ENCODE results near the gene CSH2. TPM values are rescaled to one million over a fixed set of nuclear protein-coding genes. Genes with fewer than 3 reads are reported as not detected.

CSH2 gene
- total and polyA plus RNA-seq, 8 donors = not detected

- Histone ChIP-seq H3K9me3 (no peaks in the 10 kb centered on the region), H3K4me3 (no peak overlapping the region), H3K4me1 (peaks cover 23 to 44% (median 35%) of the 10 kb centered on the region in 4 donors), H3K36me3 (peaks cover 71 to 77% (median 75%) of the 10 kb centered on the region in 4 donors), H3K27ac (no peak overlapping the region), H3K27me3 (no peaks in the 10 kb centered on the region)
- WGBS, 5 donors = 71 to 76% (median 72%) methylated on average over 7 to 8 of the region's 8 CpGs
- DNase-seq = no peak
- intact Hi-C loops (cut with DNase I; ENCODE audit: low total_unique reads) = no loop called here
- TF ChIP-seq EP300 (IDR thresholded peaks at IDR 0.05) (no peak), CTCF (IDR thresholded peaks at IDR 0.05) (no peak), POLR2A (IDR thresholded peaks at IDR 0.05) (no peak), POLR2AphosphoS5 (IDR thresholded peaks at IDR 0.05) (no peak)
Measured at GRCh38 chr17:63831505-63831904, 42.0 kb downstream of the CSH2 start.

- no peaks in the 10 kb centered on the region for H3K27me3 ChIP-seq
- TF ChIP-seq EP300 (IDR thresholded peaks at IDR 0.05) = no peak
- TF ChIP-seq CTCF (IDR thresholded peaks at IDR 0.05) = no peak
- no peak for TF ChIP-seq POLR2AphosphoS5 (IDR thresholded peaks at IDR 0.05)
- TF ChIP-seq POLR2A (IDR thresholded peaks at IDR 0.05) = no peak
- H3K4me3 ChIP-seq = no peak overlapping the region
- H3K9me3 ChIP-seq = no peaks in the 10 kb centered on the region
- no peak for DNase-seq
- 76 to 84% (median 83%) methylated on average over 15 of the region's 15 CpGs for WGBS, 5 donors
- intact Hi-C loops (cut with DNase I; ENCODE audit: low total_unique reads) = no loop called here
- H3K36me3 ChIP-seq = peaks cover 68 to 72% (median 70%) of the 10 kb centered on the region in 4 donors
- H3K27ac ChIP-seq = peak overlapping the region in 2 of 5 donors; percentile 17 to 24
- peaks cover 28 to 49% (median 40%) of the 10 kb centered on the region in 4 donors for H3K4me1 ChIP-seq
Measured at GRCh38 chr17:63830904-63831491, 42.5 kb downstream of the CSH2 start.

GRCh38 chr17:63830278-63830677 lies 43.2 kb downstream of the CSH2 start:
- TF ChIP-seq POLR2A (IDR thresholded peaks at IDR 0.05) (no peak), CTCF (IDR thresholded peaks at IDR 0.05) (no peak), POLR2AphosphoS5 (IDR thresholded peaks at IDR 0.05) (no peak), EP300 (IDR thresholded peaks at IDR 0.05) (no peak)
- Histone ChIP-seq H3K27ac (no peak overlapping the region), H3K36me3 (peaks cover 65 to 71% (median 68%) of the 10 kb centered on the region in 4 donors), H3K9me3 (no peaks in the 10 kb centered on the region), H3K27me3 (no peaks in the 10 kb centered on the region), H3K4me3 (no peak overlapping the region), H3K4me1 (peaks cover 32 to 51% (median 43%) of the 10 kb centered on the region in 4 donors)
- no peak for DNase-seq
- intact Hi-C loops (cut with DNase I; ENCODE audit: low total_unique reads) = no loop called here
- 85 to 92% (median 88%) methylated on average over 5 of the region's 5 CpGs for WGBS, 5 donors

GRCh38 chr17:63828936-63829335 lies 44.5 kb downstream of the CSH2 start:
- H3K4me3 ChIP-seq = peak overlapping the region in 2 of 4 donors; percentile 79 to 82
- intact Hi-C loops (cut with DNase I; ENCODE audit: low total_unique reads) = no loop called here
- no peak for DNase-seq
- H3K36me3 ChIP-seq = peaks cover 66 to 71% (median 69%) of the 10 kb centered on the region in 4 donors
- H3K4me1 ChIP-seq = peaks cover 27 to 41% (median 37%) of the 10 kb centered on the region in 4 donors
- peak overlapping the region in 4 of 5 donors; percentile 4 to 94 (median 8) for H3K27ac ChIP-seq
- no peaks in the 10 kb centered on the region for H3K27me3 ChIP-seq
- no peaks in the 10 kb centered on the region for H3K9me3 ChIP-seq
- 92 to 94% (median 93%) methylated on average over 3 of the region's 3 CpGs for WGBS, 5 donors
- TF ChIP-seq CTCF (IDR thresholded peaks at IDR 0.05) (no peak), POLR2AphosphoS5 (IDR thresholded peaks at IDR 0.05) (no peak), POLR2A (IDR thresholded peaks at IDR 0.05) (no peak), EP300 (IDR thresholded peaks at IDR 0.05) (no peak)
